H1 (cell line): ENCODE measurements around the gene ATG9B. TPM values are rescaled to one million over a fixed set of nuclear protein-coding genes. Genes with fewer than 3 reads are reported as not detected.

Experiments used
- BCL11A ChIP-seq, 2 experiments: IDR thresholded peaks; one replicate each; pipeline ENCODE4 v1.6.1; 2011; ENCODE audit warnings: low read depth in 2 of 2, low read length in 2 of 2, mild to moderate bottlenecking in 2 of 2
- CBX5 ChIP-seq: fragments of 300-800, 300-1000 bp; sonication (generic); IDR thresholded peaks from 2 replicates; pipeline ENCODE4 v1.7.1; 2016; ENCODE audit warnings: antibody characterized with exemption, low read length, low read depth
- CHD2 ChIP-seq: IDR thresholded peaks from 2 replicates; pipeline ENCODE4 v1.6.1; 2012; ENCODE audit warnings: low read length, improper control_type of control experiment
- E2F6 ChIP-seq: IDR thresholded peaks from 2 replicates; pipeline ENCODE4 v1.6.1; 2012; ENCODE audit warnings: inconsistent platforms
- EGR1 ChIP-seq: IDR thresholded peaks from 2 replicates; pipeline ENCODE4 v1.6.1; 2011; ENCODE audit warnings: low read depth, low read length, borderline replicate concordance
- EP300 ChIP-seq, 2 experiments: IDR thresholded peaks; 1 replicate in 1 of 2; 2 replicates in 1 of 2; pipeline ENCODE4 v1.6.1; 2011 to 2012; ENCODE audit warnings: low read depth in 2 of 2, low read length in 2 of 2, mild to moderate bottlenecking in 2 of 2, borderline replicate concordance in 1 of 2, inconsistent platforms in 1 of 2, moderate library complexity in 1 of 2
- HDAC6 ChIP-seq: IDR thresholded peaks from one replicate; pipeline ENCODE4 v1.7.1; 2012; ENCODE audit warnings: low read depth, mild to moderate bottlenecking, inconsistent platforms, low read length, moderate library complexity
- JUN ChIP-seq: IDR thresholded peaks from 2 replicates; pipeline ENCODE4 v1.6.1; 2011; ENCODE audit warnings: low read depth, mild to moderate bottlenecking, improper control_type of control experiment, low read length
- JUND ChIP-seq: IDR thresholded peaks from 2 replicates; pipeline ENCODE4 v1.6.1; 2011; ENCODE audit warnings: mild to moderate bottlenecking, improper control_type of control experiment, low read length
- KDM4A ChIP-seq: IDR thresholded peaks from one replicate; pipeline ENCODE4 v1.7.1; 2012; ENCODE audit warnings: low read depth, mild to moderate bottlenecking, moderate library complexity, low read length, inconsistent platforms; ENCODE audit not compliant: severe bottlenecking
- MAX ChIP-seq: IDR thresholded peaks from 2 replicates; pipeline ENCODE4 v1.6.1; 2012; ENCODE audit warnings: inconsistent platforms
- NANOG ChIP-seq: IDR thresholded peaks from 2 replicates; pipeline ENCODE4 v1.6.1; 2011; ENCODE audit warnings: low read length, low read depth, mild to moderate bottlenecking, inconsistent platforms; ENCODE audit not compliant: insufficient read depth, poor library complexity, severe bottlenecking
- NRF1 ChIP-seq: IDR thresholded peaks from 2 replicates; pipeline ENCODE4 v1.6.1; 2011; ENCODE audit warnings: mild to moderate bottlenecking, low read depth, low read length, improper control_type of control experiment
- POLR2A ChIP-seq, 2 experiments: IDR thresholded peaks; 1 replicate in 1 of 2; 2 replicates in 1 of 2; pipeline ENCODE4 v1.6.1; 2011; ENCODE audit warnings: low read depth in 2 of 2, low read length in 2 of 2, mild to moderate bottlenecking in 2 of 2; ENCODE audit errors: control extremely low read depth in 1 of 2
- POLR2AphosphoS5 ChIP-seq: IDR thresholded peaks from 2 replicates; pipeline ENCODE4 v1.6.1; 2011; ENCODE audit warnings: low read depth, low read length
- POU5F1 ChIP-seq: IDR thresholded peaks from 2 replicates; pipeline ENCODE4 v1.6.1; 2011; ENCODE audit warnings: low read depth, mild to moderate bottlenecking, low read length, moderate library complexity
- SIN3A ChIP-seq, 2 experiments: IDR thresholded peaks in 1 of 2; conservative IDR thresholded peaks in 1 of 2; 2 replicates each; pipeline ENCODE4 v1.6.1; 2011 to 2012; ENCODE audit warnings: low read length in 2 of 2, improper control_type of control experiment in 1 of 2, low read depth in 1 of 2, mild to moderate bottlenecking in 1 of 2
- SIX5 ChIP-seq: IDR thresholded peaks from 2 replicates; pipeline ENCODE4 v1.6.1; 2011; ENCODE audit warnings: mild to moderate bottlenecking, low read depth, low read length
- SP1 ChIP-seq: IDR thresholded peaks from 2 replicates; pipeline ENCODE4 v1.6.1; 2011; ENCODE audit warnings: low read depth, low read length
- SP4 ChIP-seq: IDR thresholded peaks from 2 replicates; pipeline ENCODE4 v1.6.1; 2012; ENCODE audit warnings: low read length, inconsistent platforms
- TCF12 ChIP-seq: IDR thresholded peaks from 2 replicates; pipeline ENCODE4 v1.6.1; 2011; ENCODE audit warnings: low read depth, mild to moderate bottlenecking, low read length
- TEAD4 ChIP-seq: IDR thresholded peaks from 2 replicates; pipeline ENCODE4 v1.6.1; 2012; ENCODE audit warnings: low read depth, low read length, inconsistent platforms, mixed read lengths
- USF2 ChIP-seq: IDR thresholded peaks from 2 replicates; pipeline ENCODE4 v1.6.1; 2011; ENCODE audit warnings: low read length, improper control_type of control experiment
- polyA plus RNA-seq, 7 experiments: library from polyadenylated mRNA; depleted of rRNA in 3 of 7; stranded (reverse) in 5 of 7; unstranded in 2 of 7; fragments of >200 nt in 5 of 7; fragments of 200-250 nt in 2 of 7; gene quantifications; 1 replicate in 5 of 7; 2 replicates in 1 of 7; 4 replicates in 1 of 7; pipeline versions ENCODE4 v1.2.1 to v1.2.3, GENCODE V29; 2011 to 2013; ENCODE audit warnings: missing spikeins in 2 of 7, mixed read lengths in 2 of 7
- total RNA-seq: library from RNA; stranded (reverse); fragmentation: NEBNext Ultra II Directional; extraction: Animal tissue kit (Norgen Biotek cat#: 25700); gene quantifications from 2 replicates; pipeline ENCODE4 v1.2.1, GENCODE V29; 2021

ATG9B gene
- total and polyA plus RNA-seq, 2 of the 8 experiments (the other 6 are each of a cell fraction or from before 2014, with no cell fraction given): 1.4 to 2.3 TPM

GRCh38 chr7:151028131-151028947, 4.0 kb upstream of the ATG9B start, which contains the start of gene ABCB8 (continued):
- TF ChIP-seq NANOG (peak; percentile 37), SIX5 (peak; percentile 64), CHD2 (peak; percentile 94), SIN3A (conservative IDR thresholded peaks at IDR 0.05 in 1 of 2, IDR thresholded peaks at IDR 0.05 in 1 of 2; ENCODE audit: low read depth in 1 of 2, low read length in 2 of 2) (peak in 1 of 2 experiments; percentile 73; a peak in 2 of 4 replicates), NRF1 (no peak), JUND (no peak), BCL11A (IDR thresholded peaks at IDR 0.05; ENCODE audit: low read depth in 2 of 2, low read length in 2 of 2) (no peak), E2F6 (peak; percentile 35; the same call in 1 of the 2 replicates), TEAD4 (peak; percentile 88), SP4 (peak; percentile 49), POLR2AphosphoS5 (no peak; the same call in 1 of the 2 replicates), POLR2A (IDR thresholded peaks at IDR 0.05; ENCODE audit: control extremely low read depth in 1 of 2, low read depth in 2 of 2, low read length in 2 of 2) (no peak), POU5F1 (no peak), CBX5 (no peak), TCF12 (0 out of 2 replicates have a peak, but pooled peaks have one; percentile 71), HDAC6 (no peak), MAX (peak; percentile 83), KDM4A (peak; percentile 55), USF2 (no peak), EGR1 (no peak), SP1 (peak; percentile 99), JUN (no peak), EP300 (IDR thresholded peaks at IDR 0.05; ENCODE audit: borderline replicate concordance in 1 of 2, low read depth in 2 of 2, low read length in 2 of 2) (no peak)
